ENCODE measurements around the gene KRT71.

DNA sequence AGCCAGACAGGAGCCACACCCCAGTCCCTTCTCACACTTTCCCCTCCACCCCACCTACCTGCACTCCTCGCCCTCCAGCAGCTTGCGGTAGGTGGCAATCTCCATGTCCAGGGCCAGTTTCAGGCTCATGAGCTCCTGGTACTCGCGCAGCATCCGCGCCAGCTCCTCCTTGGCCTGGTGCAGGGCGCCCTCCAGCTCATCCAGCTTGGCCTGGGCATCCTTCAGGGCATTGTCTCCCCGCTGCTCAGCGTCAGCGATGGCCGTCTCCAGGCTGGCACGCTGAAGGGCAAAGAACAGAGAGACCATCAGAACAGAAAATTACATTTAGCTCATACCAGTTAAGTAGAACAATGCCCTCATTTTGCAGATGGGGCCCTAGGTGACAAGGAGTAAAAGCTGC is 15.2 kb upstream of the KRT71 start:
- TF ChIP-seq, protein P1, sequence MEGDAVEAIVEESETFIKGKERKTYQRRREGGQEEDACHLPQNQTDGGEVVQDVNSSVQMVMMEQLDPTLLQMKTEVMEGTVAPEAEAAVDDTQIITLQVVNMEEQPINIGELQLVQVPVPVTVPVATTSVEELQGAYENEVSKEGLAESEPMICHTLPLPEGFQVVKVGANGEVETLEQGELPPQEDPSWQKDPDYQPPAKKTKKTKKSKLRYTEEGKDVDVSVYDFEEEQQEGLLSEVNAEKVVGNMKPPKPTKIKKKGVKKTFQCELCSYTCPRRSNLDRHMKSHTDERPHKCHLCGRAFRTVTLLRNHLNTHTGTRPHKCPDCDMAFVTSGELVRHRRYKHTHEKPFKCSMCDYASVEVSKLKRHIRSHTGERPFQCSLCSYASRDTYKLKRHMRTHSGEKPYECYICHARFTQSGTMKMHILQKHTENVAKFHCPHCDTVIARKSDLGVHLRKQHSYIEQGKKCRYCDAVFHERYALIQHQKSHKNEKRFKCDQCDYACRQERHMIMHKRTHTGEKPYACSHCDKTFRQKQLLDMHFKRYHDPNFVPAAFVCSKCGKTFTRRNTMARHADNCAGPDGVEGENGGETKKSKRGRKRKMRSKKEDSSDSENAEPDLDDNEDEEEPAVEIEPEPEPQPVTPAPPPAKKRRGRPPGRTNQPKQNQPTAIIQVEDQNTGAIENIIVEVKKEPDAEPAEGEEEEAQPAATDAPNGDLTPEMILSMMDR (IDR thresholded peaks at IDR 0.05) = no peak
- TF ChIP-seq POLR2AphosphoS5 (IDR thresholded peaks at IDR 0.05) = no peak
